GM08714 (cell line): Measurements from ENCODE around the gene DCT.

ENCODE experiments used
- H3K4me3 ChIP-seq: fragments of 200-500 bp; sonication (Bioruptor generic); 2 replicates; pipeline ENCODE4 v1.5.1; 2014; ENCODE audit warnings: mild to moderate bottlenecking, low read length, inconsistent platforms
- ZNF274 ChIP-seq: IDR thresholded peaks from 2 replicates; pipeline ENCODE4 v1.6.1; 2012; ENCODE audit warnings: mild to moderate bottlenecking, low read depth, low read length

The DCT gene

GRCh38 chr13:94427313-94427953, 52.0 kb downstream of the DCT start:
- H3K4me3 ChIP-seq: no peak overlapping the region
- no peak for TF ChIP-seq ZNF274

DNA sequence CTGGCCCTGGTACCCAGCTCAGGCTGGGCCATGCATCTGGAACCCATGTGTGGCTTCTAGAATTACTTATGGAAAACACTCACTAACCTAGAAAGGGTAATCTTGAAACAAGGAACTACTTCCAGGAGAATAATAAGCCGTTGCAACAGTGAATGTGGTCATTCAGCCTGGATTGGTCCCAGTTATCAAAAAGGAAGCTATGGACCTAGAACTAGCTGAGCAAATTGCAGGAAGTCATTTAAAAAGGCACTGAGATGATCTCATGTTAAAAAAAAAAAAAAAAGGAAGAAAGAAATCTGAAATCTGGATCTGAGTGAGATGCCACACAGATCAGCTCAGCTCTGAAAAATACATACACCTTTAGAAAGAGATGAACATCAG, 59.6 kb downstream of the DCT start:
- no peak for TF ChIP-seq ZNF274
- no peak overlapping the region for H3K4me3 ChIP-seq

DNA sequence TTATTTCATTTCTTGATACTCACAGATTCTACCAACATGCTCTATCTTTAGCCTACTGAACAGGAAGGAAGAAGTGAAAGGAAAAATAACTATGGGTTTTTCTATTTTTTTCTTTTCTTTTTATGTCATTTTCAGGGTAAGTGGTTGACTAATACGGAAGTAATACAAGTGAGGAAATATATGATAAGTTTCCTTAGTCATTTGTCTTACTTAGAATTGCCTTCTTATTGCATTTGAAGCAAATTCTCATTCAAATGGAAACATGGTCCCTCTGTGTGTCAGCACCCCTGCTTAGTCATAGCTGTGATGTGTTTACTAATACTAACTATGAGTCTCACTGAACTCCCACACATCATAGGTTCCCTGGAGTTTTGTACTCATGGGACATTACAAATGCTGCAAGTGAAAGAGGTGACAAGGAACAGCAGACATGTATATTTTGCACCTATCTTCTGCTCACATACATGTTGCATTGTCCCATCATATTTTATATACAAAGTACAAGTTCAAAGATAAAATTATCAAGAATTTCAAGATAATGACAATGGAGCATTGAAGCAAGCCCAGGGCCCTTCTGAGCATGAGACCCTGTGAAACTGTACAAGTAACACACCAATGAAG, 60.1 kb downstream of the DCT start:
- TF ChIP-seq ZNF274: no peak
- no peak overlapping the region for H3K4me3 ChIP-seq

GRCh38 chr13:94417294-94417693, 62.2 kb downstream of the DCT start:
- H3K4me3 ChIP-seq: no peak overlapping the region
- no peak for TF ChIP-seq ZNF274

DNA sequence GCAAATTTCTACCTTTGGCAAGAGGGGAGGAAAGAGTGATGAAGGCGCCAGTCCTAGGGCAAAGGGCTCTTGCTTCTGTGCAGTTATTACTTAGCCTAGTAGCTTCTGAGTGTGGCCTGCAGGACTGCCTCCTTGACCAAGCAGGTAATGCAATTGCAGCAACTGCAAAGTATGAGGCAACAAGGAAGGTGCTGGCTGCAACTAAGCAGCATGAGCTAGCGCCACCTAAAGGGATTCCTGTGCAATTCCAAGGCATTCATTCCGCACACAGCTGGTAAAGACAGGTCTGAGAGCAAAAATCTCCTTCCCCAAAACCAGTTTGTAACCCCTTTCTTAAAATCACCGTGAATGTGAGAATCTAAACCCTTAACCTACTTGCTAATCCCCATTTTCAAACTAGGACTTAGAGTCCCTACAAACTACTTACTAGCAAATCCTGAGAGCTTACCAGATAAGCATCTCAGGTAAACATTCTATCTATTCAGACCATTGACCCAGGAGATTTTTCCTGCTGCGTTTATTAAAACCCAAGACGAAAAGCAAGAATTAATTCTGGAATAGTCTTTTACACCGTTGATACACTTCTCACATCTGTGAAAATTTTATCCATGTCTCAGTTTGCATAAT, 62.9 kb downstream of the DCT start:
- TF ChIP-seq ZNF274: no peak

DNA sequence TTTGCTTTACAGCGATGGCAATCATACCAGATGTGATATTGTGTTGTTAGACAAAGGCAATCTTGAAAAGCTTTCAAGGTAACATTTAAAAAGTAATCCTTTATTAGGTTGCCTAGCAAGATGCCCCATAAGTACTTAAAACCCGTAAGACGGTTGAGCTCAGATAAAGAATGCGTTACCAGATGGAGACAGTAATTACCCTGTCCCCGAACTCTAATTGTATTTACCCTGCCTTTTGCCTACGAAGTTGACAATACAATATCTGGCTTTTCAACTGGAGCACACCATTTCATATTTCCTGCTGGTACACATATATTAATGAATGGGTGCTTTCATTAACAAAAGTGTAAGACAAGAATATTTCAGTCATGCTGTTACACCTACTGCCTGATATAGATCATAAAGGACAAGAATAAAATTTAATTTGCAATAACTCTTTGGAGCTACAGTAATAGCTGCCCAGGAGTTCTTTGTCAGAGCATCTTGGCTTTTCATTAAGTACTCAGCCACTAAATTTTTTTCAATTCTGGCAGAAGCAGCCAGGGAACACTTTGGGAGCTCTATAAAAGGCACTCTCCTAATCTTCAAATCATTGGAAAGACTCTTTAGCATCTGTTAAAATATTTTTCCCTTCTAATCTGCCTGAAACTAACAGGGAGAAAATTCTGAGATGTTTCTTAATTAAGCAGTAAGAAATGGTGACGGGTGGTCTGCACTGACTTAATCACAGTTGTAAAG, 63.8 kb downstream of the DCT start:
- no peak overlapping the region for H3K4me3 ChIP-seq
- TF ChIP-seq ZNF274: no peak

More for the DNA sequence above, 62.9 kb downstream of the DCT start:
- no peak overlapping the region for H3K4me3 ChIP-seq

DNA sequence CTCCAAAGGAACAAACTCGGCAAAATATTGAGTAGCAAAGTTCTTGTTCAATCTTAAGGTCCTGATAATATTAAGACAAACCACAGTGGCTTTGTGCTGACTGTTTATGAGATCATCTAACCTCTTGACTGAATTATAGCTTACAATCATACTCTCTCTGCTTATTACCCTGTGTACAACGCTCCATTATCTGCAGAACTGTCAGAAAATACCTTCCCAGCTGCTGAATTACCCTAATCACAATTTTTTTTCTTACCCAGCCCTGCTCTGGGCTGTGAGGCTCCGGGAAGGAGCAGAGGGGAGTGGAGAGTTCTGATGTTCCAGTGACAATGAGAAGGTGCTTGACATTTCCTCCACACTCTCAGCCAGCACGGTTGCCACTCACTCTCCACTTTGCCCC, 64.8 kb downstream of the DCT start:
- no peak overlapping the region for H3K4me3 ChIP-seq
- no peak for TF ChIP-seq ZNF274

DNA sequence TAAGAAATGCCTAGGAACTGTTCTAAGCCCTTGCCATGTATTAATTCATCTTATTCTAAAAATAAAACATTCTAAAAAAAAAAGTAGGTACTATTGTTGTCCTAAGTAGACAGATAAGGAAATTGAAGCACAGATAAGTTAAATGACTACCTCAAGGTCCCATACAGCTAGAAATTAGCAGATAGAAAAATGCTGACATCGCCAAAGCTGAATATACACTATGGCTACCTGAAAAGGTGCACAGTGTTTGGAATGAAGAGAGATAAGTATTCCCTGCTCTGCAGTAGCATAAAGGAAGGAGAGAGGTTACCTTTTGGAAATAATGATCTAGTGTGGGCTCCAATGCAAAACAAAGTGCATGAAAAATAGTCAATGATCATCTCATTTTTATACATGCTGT, 65.3 kb downstream of the DCT start:
- no peak overlapping the region for H3K4me3 ChIP-seq
- TF ChIP-seq ZNF274: no peak

- H3K4me3 ChIP-seq: no peak overlapping the region
- TF ChIP-seq ZNF274: no peak
Observed at GRCh38 chr13:94413598-94413944, 65.9 kb downstream of the DCT start.

- H3K4me3 ChIP-seq: no peak overlapping the region
- TF ChIP-seq ZNF274: no peak
Observed at GRCh38 chr13:94412870-94413597, 66.4 kb downstream of the DCT start.

GRCh38 chr13:94411747-94412146, 67.7 kb downstream of the DCT start:
- H3K4me3 ChIP-seq: no peak overlapping the region
- TF ChIP-seq ZNF274: no peak

DNA sequence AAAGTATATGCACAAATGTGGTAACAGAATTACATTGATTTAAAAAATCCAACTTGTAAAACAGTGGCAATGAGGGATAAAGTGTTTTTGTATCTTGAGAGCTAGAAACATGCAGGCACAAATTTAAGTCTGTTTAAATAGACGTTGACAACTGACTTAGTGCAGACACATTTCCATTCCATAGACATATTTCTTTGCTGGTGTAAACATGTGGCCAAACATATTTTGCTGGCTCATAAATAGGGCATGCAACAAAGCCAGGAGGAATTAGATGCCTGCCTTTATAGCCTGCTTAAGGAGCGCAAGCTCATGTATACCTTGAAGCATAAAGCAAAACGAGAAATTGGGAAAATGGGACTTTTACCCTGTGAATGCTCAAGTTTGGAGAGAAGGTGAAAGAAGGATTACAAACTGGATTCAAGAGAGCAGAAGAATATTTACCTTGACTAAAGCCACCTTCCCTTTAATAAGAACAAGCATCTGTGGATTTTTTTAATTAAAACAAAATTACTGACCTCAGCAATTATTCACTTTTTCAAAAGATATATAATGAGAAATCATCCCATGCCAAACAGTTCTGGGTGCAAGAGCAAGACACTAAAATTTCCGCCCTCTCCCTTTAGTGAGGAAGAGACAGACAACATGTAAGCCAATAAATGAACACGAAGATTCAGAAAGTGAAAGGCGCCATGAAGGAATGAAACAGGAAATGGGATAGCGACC, 71.0 kb downstream of the DCT start:
- TF ChIP-seq ZNF274: no peak
- no peak overlapping the region for H3K4me3 ChIP-seq

- TF ChIP-seq ZNF274: no peak
Observed at GRCh38 chr13:94400874-94401273, 78.6 kb downstream of the DCT start.

DNA sequence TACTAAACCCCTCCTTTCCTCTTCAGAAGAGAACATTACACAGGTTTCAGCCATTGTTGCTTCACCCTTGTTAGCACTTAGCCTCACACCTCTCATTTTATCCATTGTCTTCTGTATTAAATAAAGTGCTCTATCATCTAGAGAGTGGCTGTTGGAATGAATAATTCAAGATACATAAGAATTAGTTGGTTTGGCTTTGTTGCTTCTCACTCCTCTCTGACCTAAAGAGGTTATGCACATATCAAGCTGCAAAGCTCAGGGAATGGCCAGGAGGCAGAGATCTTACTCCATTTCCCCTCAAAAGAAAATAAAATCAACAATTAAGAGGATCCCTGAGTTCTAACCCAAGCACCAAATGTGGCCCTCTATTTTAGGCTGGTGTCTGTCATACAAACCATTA, 79.7 kb downstream of the DCT start:
- H3K4me3 ChIP-seq: no peak overlapping the region
- no peak for TF ChIP-seq ZNF274

More at GRCh38 chr13:94400874-94401273, 78.6 kb downstream of the DCT start:
- H3K4me3 ChIP-seq: no peak overlapping the region
